Liver (tissue), 9 donors: ENCODE measurements around the gene MARCHF6. TPM values are rescaled to one million over a fixed set of nuclear protein-coding genes. Genes with fewer than 3 reads are reported as not detected.

Source experiments
- DNase-seq: peaks from one replicate; pipeline ENCODE4 v3.0.0-alpha.2; 2017; ENCODE audit warnings: low spot score
- H3K27ac ChIP-seq, 2 donors: one replicate each; pipeline ENCODE4 v1.7.0; 2013; ENCODE audit warnings: inconsistent platforms in 2 of 2, low read length in 2 of 2, control low read depth in 1 of 2, low read depth in 1 of 2, mild to moderate bottlenecking in 1 of 2
- H3K27me3 ChIP-seq, 4 donors: one replicate each; pipeline versions ENCODE4 v1.6.1 to v1.7.0; 2013; ENCODE audit warnings: low read length in 3 of 4, inconsistent platforms in 1 of 4, mild to moderate bottlenecking in 1 of 4, moderate library complexity in 1 of 4; ENCODE audit not compliant: control insufficient read depth in 4 of 4, insufficient read depth in 4 of 4
- H3K36me3 ChIP-seq, 4 donors: one replicate each; pipeline versions ENCODE4 v1.6.1 to v1.7.0; 2013; ENCODE audit warnings: low read length in 3 of 4, mild to moderate bottlenecking in 3 of 4, low read depth in 1 of 4, moderate library complexity in 1 of 4; ENCODE audit not compliant: control insufficient read depth in 4 of 4, insufficient read depth in 3 of 4
- H3K4me1 ChIP-seq, 4 donors: one replicate each; pipeline versions ENCODE4 v1.6.1 to v1.7.0; 2013; ENCODE audit warnings: low read length in 3 of 4, mild to moderate bottlenecking in 3 of 4, moderate library complexity in 1 of 4; ENCODE audit not compliant: control insufficient read depth in 4 of 4, insufficient read depth in 4 of 4
- H3K4me3 ChIP-seq, 3 donors: one replicate each; pipeline versions ENCODE4 v1.6.1 to v1.7.0; 2013; ENCODE audit warnings: low read length in 3 of 3, control low read depth in 1 of 3, low read depth in 1 of 3, mild to moderate bottlenecking in 1 of 3
- H3K9ac ChIP-seq, 2 donors: one replicate each; pipeline ENCODE4 v1.7.0; 2013; ENCODE audit warnings: low read length in 2 of 2, mild to moderate bottlenecking in 2 of 2, moderate library complexity in 2 of 2, control low read depth in 1 of 2, low read depth in 1 of 2
- H3K9me3 ChIP-seq, 4 donors: one replicate each; pipeline versions ENCODE4 v1.6.1 to v1.7.0; 2013; ENCODE audit warnings: low read length in 3 of 4; ENCODE audit not compliant: control insufficient read depth in 4 of 4
- ATF3 ChIP-seq: IDR thresholded peaks from 2 replicates; pipeline ENCODE4 v1.6.1; 2016; ENCODE audit warnings: antibody characterized with exemption
- CTCF ChIP-seq: fragments of 150-350 bp; IDR thresholded peaks from 2 replicates; pipeline ENCODE4 v1.5.1; 2017; ENCODE audit warnings: improper control_type of control experiment, low read depth, low read length; ENCODE audit not compliant: missing input control
- EGR1 ChIP-seq, 2 donors: IDR thresholded peaks; 2 replicates each; pipeline ENCODE4 v1.6.1; 2016 to 2018; ENCODE audit warnings: antibody characterized with exemption in 2 of 2, low read depth in 2 of 2
- FOXA1 ChIP-seq: IDR thresholded peaks from 2 replicates; pipeline ENCODE4 v1.6.1; 2016; ENCODE audit warnings: antibody characterized with exemption
- FOXA2 ChIP-seq: IDR thresholded peaks from 2 replicates; pipeline ENCODE4 v1.6.1; 2016; ENCODE audit warnings: antibody characterized with exemption
- GABPA ChIP-seq, 2 donors: IDR thresholded peaks in 1 of 2; conservative IDR thresholded peaks in 1 of 2; 2 replicates each; pipeline ENCODE4 v1.6.1; 2016; ENCODE audit warnings: antibody characterized with exemption in 2 of 2, mild to moderate bottlenecking in 1 of 2, moderate library complexity in 1 of 2
- HNF4A ChIP-seq, 2 donors: conservative IDR thresholded peaks; 2 replicates each; pipeline ENCODE4 v1.6.1; 2016; ENCODE audit warnings: antibody characterized with exemption in 2 of 2, mild to moderate bottlenecking in 2 of 2
- HNF4G ChIP-seq: IDR thresholded peaks from 2 replicates; pipeline ENCODE4 v1.6.1; 2016; ENCODE audit warnings: antibody characterized with exemption
- JUND ChIP-seq, 2 donors: IDR thresholded peaks; 2 replicates each; pipeline ENCODE4 v1.6.1; 2016; ENCODE audit warnings: antibody characterized with exemption in 2 of 2
- MAX ChIP-seq: IDR thresholded peaks from 2 replicates; pipeline ENCODE4 v1.6.1; 2016; ENCODE audit warnings: antibody characterized with exemption
- NR2F2 ChIP-seq: IDR thresholded peaks from 2 replicates; pipeline ENCODE4 v1.6.1; 2016; ENCODE audit warnings: antibody characterized with exemption
- RAD21 ChIP-seq, 2 donors: IDR thresholded peaks; 2 replicates each; pipeline ENCODE4 v1.6.1; 2016; ENCODE audit warnings: antibody characterized with exemption in 2 of 2, mild to moderate bottlenecking in 2 of 2
- REST ChIP-seq: IDR thresholded peaks from 2 replicates; pipeline ENCODE4 v1.6.1; 2016; ENCODE audit warnings: antibody characterized with exemption, mild to moderate bottlenecking
- RXRA ChIP-seq, 2 donors: IDR thresholded peaks; 2 replicates each; pipeline ENCODE4 v1.6.1; 2017 to 2018; ENCODE audit warnings: antibody characterized with exemption in 2 of 2, mild to moderate bottlenecking in 1 of 2
- SP1 ChIP-seq: IDR thresholded peaks from 2 replicates; pipeline ENCODE4 v1.6.1; 2018; ENCODE audit warnings: antibody characterized with exemption, mild to moderate bottlenecking
- TAF1 ChIP-seq: conservative IDR thresholded peaks from 2 replicates; pipeline ENCODE4 v1.6.1; 2016; ENCODE audit warnings: antibody characterized with exemption, mild to moderate bottlenecking
- YY1 ChIP-seq: IDR thresholded peaks from 2 replicates; pipeline ENCODE4 v1.6.1; 2016; ENCODE audit warnings: antibody characterized with exemption, mild to moderate bottlenecking
- ZBTB33 ChIP-seq: IDR thresholded peaks from 2 replicates; pipeline ENCODE4 v1.6.1; 2016; ENCODE audit warnings: antibody characterized with exemption
- WGBS: extraction: QIAGEN DNeasy Blood & Tissue Kit; methylation state at CpG from one replicate; pipeline ENCODE4 v1.1.7; 2013; 5-methylcytosine and 5-hydroxymethylcytosine counted together
- polyA plus RNA-seq, 2 donors: library from polyadenylated mRNA; stranded (reverse) in 1 of 2; unstranded in 1 of 2; fragments of 200-250 nt in 1 of 2; fragments of >200 nt in 1 of 2; fragmentation: Nextera tagmentation in 1 of 2; extraction: Ambion mirVana in 1 of 2; gene quantifications; one replicate each; pipeline versions ENCODE4 v1.2.1 to v1.2.3, GENCODE V29; 2013 to 2015
- total RNA-seq, 2 donors: library from RNA; depleted of rRNA; stranded (reverse); fragments of >200 nt; gene quantifications; one replicate each; pipeline ENCODE4 v1.2.3, GENCODE V29; 2014
- donor health status: healthy.
- donor health status: healthy.
- donor health status: healthy.
- donor health status: healthy.
- donor health status: healthy.

The MARCHF6 gene
- total and polyA plus RNA-seq, 4 donors, result 20.6 to 77.7 (median 62.4) TPM

GRCh38 chr5:10348258-10348657 lies 5.2 kb upstream of the MARCHF6 start:
- no peak overlapping the region for H3K27ac ChIP-seq
- no peak for TF ChIP-seq REST
- no peak for TF ChIP-seq HNF4G
- H3K9me3 ChIP-seq, result no peaks in the 10 kb centered on the region
- no peak overlapping the region for H3K9ac ChIP-seq
- peaks cover 0 to 6% (median 0%) of the 10 kb centered on the region in 4 donors for H3K4me1 ChIP-seq
- no peaks in the 10 kb centered on the region for H3K36me3 ChIP-seq
- no peak for DNase-seq
- 95% methylated on average over 2 of the region's 2 CpGs for WGBS
- H3K27me3 ChIP-seq, result no peaks in the 10 kb centered on the region
- no peak overlapping the region for H3K4me3 ChIP-seq

- DNase-seq, result no peak
- Histone ChIP-seq H3K4me3 (no peak overlapping the region), H3K9ac (no peak overlapping the region), H3K27ac (no peak overlapping the region), H3K4me1 (peaks cover 0 to 16% (median 7%) of the 10 kb centered on the region in 4 donors), H3K36me3 (no peaks in the 10 kb centered on the region), H3K27me3 (no peaks in the 10 kb centered on the region), H3K9me3 (no peaks in the 10 kb centered on the region)
- 83% methylated on average over 6 of the region's 6 CpGs for WGBS
- TF ChIP-seq FOXA1, result no peak
- no peak for TF ChIP-seq JUND (IDR thresholded peaks at IDR 0.05)
- no peak for TF ChIP-seq MAX
- no peak for TF ChIP-seq FOXA2
- no peak for TF ChIP-seq ZBTB33
- TF ChIP-seq HNF4A (conservative IDR thresholded peaks at IDR 0.05), result no peak
- TF ChIP-seq YY1, result no peak
- no peak for TF ChIP-seq RXRA (IDR thresholded peaks at IDR 0.05)
- TF ChIP-seq RAD21 (IDR thresholded peaks at IDR 0.05), result no peak
- no peak for TF ChIP-seq HNF4G
- TF ChIP-seq SP1, result no peak
- TF ChIP-seq REST, result no peak
- no peak for TF ChIP-seq CTCF
- no peak for TF ChIP-seq GABPA (IDR thresholded peaks at IDR 0.05 in 1 of 2, conservative IDR thresholded peaks at IDR 0.05 in 1 of 2)
- no peak for TF ChIP-seq TAF1
- no peak for TF ChIP-seq ATF3
- no peak for TF ChIP-seq EGR1 (IDR thresholded peaks at IDR 0.05; ENCODE audit: low read depth in 2 of 2)
- TF ChIP-seq NR2F2, result no peak
Measured at GRCh38 chr5:10351199-10351905, 2.1 kb upstream of the MARCHF6 start.
